ENCODE results near the gene HSPA12B. TPM values are rescaled to one million over a fixed set of nuclear protein-coding genes. Genes with fewer than 3 reads are reported as not detected.

Gene HSPA12B
- total and polyA plus RNA-seq, 2 of the 13 experiments (the other 11 are each of a cell fraction or from before 2014, with no cell fraction given), result 0.01 TPM; not detected in 1

DNA sequence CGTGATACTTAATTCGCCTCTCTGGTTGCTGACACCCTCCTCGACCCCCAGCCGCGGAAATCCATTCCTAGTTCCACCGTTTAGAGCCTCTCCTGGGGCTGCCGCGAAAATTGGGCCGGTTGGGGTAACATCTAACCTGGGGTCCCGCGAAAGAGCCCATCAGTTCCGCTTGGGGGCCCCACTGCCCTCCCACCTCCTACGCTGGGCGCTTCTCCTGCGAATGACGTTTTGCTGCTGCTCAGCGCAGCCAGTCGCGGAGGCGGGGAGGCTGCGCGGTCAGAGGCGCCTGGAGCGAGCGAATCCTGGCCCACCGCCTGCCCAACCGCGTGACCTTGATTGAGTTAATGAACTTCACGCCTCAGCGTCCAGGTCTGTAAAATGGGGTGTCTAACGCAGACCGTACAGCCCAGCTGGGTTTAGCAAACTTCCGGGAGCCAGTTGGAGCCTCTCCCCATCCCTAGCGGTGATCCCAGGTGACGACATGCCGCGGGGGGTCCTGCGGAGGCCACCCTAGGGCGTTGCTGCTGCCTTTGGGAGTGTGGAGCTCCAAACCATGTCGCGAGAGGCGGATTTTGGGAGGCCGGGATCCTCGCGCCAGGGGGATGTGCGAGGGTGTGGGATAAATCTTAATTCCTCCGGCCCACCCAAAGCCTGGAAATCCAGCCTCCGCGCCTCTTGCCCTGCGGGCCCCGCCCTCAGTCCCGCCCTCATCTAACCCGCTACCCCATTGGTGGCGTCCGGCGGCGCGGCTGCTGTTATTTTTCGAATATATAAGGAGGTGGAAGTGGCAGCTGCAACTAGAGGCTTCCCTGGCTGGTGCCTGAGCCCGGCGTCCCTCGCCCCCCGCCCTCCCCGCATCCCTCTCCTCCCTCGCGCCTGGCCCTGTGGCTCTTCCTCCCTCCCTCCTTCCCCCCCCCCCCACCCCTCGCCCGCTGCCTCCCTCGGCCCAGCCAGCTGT, 63.3 kb downstream of the HSPA12B start, which contains the start of gene CDC25B (continued):
- TF ChIP-seq, protein P1, sequence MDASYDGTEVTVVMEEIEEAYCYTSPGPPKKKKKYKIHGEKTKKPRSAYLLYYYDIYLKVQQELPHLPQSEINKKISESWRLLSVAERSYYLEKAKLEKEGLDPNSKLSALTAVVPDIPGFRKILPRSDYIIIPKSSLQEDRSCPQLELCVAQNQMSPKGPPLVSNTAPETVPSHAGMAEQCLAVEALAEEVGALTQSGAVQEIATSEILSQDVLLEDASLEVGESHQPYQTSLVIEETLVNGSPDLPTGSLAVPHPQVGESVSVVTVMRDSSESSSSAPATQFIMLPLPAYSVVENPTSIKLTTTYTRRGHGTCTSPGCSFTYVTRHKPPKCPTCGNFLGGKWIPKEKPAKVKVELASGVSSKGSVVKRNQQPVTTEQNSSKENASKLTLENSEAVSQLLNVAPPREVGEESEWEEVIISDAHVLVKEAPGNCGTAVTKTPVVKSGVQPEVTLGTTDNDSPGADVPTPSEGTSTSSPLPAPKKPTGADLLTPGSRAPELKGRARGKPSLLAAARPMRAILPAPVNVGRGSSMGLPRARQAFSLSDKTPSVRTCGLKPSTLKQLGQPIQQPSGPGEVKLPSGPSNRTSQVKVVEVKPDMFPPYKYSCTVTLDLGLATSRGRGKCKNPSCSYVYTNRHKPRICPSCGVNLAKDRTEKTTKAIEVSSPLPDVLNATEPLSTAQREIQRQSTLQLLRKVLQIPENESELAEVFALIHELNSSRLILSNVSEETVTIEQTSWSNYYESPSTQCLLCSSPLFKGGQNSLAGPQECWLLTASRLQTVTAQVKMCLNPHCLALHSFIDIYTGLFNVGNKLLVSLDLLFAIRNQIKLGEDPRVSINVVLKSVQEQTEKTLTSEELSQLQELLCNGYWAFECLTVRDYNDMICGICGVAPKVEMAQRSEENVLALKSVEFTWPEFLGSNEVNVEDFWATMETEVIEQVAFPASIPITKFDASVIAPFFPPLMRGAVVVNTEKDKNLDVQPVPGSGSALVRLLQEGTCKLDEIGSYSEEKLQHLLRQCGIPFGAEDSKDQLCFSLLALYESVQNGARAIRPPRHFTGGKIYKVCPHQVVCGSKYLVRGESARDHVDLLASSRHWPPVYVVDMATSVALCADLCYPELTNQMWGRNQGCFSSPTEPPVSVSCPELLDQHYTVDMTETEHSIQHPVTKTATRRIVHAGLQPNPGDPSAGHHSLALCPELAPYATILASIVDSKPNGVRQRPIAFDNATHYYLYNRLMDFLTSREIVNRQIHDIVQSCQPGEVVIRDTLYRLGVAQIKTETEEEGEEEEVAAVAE (CRISPR knock-in tag; IDR thresholded peaks at IDR 0.05; ENCODE audit: borderline replicate concordance), result peak; percentile 96
- 0 out of 2 replicates have a peak, but pooled peaks have one; percentile 35 for TF ChIP-seq ZFP82 (CRISPR knock-in tag; IDR thresholded peaks at IDR 0.05; ENCODE audit: borderline replicate concordance)
- no peak for TF ChIP-seq TMF1 (CRISPR knock-in tag; IDR thresholded peaks at IDR 0.05; ENCODE audit: low read depth)
- no peak for TF ChIP-seq SALL2 (CRISPR knock-in tag; IDR thresholded peaks at IDR 0.05)
- TF ChIP-seq ZNF496 (CRISPR knock-in tag; IDR thresholded peaks at IDR 0.05; ENCODE audit: insufficient replicate concordance), result no peak
- peak; percentile 98 for TF ChIP-seq SIN3A (IDR thresholded peaks at IDR 0.05; ENCODE audit: borderline replicate concordance, low read depth, low read length)
- peak; percentile 76; the same call in 1 of the 2 replicates for TF ChIP-seq ZNF850 (CRISPR knock-in tag; conservative IDR thresholded peaks at IDR 0.05)
- peak; percentile 99 for TF ChIP-seq KDM1A (CRISPR knock-in tag; IDR thresholded peaks at IDR 0.05)
- TF ChIP-seq SSRP1 (CRISPR knock-in tag; IDR thresholded peaks at IDR 0.05), result no peak
- TF ChIP-seq ZNF670 (CRISPR knock-in tag; IDR thresholded peaks at IDR 0.05; ENCODE audit: borderline replicate concordance), result peak; percentile 85; the same call in 1 of the 2 replicates
- TF ChIP-seq, protein P2, sequence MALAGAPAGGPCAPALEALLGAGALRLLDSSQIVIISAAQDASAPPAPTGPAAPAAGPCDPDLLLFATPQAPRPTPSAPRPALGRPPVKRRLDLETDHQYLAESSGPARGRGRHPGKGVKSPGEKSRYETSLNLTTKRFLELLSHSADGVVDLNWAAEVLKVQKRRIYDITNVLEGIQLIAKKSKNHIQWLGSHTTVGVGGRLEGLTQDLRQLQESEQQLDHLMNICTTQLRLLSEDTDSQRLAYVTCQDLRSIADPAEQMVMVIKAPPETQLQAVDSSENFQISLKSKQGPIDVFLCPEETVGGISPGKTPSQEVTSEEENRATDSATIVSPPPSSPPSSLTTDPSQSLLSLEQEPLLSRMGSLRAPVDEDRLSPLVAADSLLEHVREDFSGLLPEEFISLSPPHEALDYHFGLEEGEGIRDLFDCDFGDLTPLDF (CRISPR knock-in tag; IDR thresholded peaks at IDR 0.05), result peak; percentile 75
- TF ChIP-seq ZNF569 (CRISPR knock-in tag; IDR thresholded peaks at IDR 0.05; ENCODE audit: borderline replicate concordance), result peak; percentile 33; the same call in 1 of the 2 replicates
- TF ChIP-seq KDM2A (CRISPR knock-in tag; IDR thresholded peaks at IDR 0.05; ENCODE audit: borderline replicate concordance, low read depth), result peak; percentile 72
- 0 out of 2 replicates have a peak, but pooled peaks have one; percentile 37 for TF ChIP-seq HMG20B (CRISPR knock-in tag; conservative IDR thresholded peaks at IDR 0.05)
- TF ChIP-seq RAD21 (CRISPR knock-in tag; IDR thresholded peaks at IDR 0.05), result peak; percentile 63
- TF ChIP-seq, protein P3, sequence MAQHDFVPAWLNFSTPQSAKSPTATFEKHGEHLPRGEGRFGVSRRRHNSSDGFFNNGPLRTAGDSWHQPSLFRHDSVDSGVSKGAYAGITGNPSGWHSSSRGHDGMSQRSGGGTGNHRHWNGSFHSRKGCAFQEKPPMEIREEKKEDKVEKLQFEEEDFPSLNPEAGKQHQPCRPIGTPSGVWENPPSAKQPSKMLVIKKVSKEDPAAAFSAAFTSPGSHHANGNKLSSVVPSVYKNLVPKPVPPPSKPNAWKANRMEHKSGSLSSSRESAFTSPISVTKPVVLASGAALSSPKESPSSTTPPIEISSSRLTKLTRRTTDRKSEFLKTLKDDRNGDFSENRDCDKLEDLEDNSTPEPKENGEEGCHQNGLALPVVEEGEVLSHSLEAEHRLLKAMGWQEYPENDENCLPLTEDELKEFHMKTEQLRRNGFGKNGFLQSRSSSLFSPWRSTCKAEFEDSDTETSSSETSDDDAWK (CRISPR knock-in tag; IDR thresholded peaks at IDR 0.05), result no peak
- TF ChIP-seq, protein P4, sequence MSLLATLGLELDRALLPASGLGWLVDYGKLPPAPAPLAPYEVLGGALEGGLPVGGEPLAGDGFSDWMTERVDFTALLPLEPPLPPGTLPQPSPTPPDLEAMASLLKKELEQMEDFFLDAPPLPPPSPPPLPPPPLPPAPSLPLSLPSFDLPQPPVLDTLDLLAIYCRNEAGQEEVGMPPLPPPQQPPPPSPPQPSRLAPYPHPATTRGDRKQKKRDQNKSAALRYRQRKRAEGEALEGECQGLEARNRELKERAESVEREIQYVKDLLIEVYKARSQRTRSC (CRISPR knock-in tag; IDR thresholded peaks at IDR 0.05; ENCODE audit: low read depth), result no peak; the same call in 1 of the 2 replicates
- 0 out of 2 replicates have a peak, but pooled peaks have one; percentile 57 for TF ChIP-seq ZNF616 (CRISPR knock-in tag; IDR thresholded peaks at IDR 0.05; ENCODE audit: low read depth)
- no peak for TF ChIP-seq NONO (IDR thresholded peaks at IDR 0.05)
- TF ChIP-seq NONO (CRISPR knock-in tag; conservative IDR thresholded peaks at IDR 0.05), result peak; percentile 53; the same call in 1 of the 2 replicates
- 0 out of 2 replicates have a peak, but pooled peaks have one; percentile 20 for TF ChIP-seq ZSCAN12 (CRISPR knock-in tag; IDR thresholded peaks at IDR 0.05)

Measured in HepG2 (cell line).